ENCODE measurements around the gene PSMC3.
A peak's percentile ranks its signal among the peaks of the same experiment; 100 is the strongest.

Gene PSMC3

GRCh38 chr11:47394322-47395222 is 31.7 kb downstream of the PSMC3 start:
- FAIRE-seq (no peak), DNase-seq (ENCODE audit: low spot score) (no peak)

- DNase-seq (ENCODE audit: low spot score) (no peak), FAIRE-seq (no peak)
These were observed 32.3 kb downstream of the PSMC3 start for GRCh38 chr11:47394050-47394321.

GRCh38 chr11:47393163-47394049 is 32.8 kb downstream of the PSMC3 start:
- FAIRE-seq, result no peak
- DNase-seq (ENCODE audit: low spot score), result peak; percentile 18

DNA sequence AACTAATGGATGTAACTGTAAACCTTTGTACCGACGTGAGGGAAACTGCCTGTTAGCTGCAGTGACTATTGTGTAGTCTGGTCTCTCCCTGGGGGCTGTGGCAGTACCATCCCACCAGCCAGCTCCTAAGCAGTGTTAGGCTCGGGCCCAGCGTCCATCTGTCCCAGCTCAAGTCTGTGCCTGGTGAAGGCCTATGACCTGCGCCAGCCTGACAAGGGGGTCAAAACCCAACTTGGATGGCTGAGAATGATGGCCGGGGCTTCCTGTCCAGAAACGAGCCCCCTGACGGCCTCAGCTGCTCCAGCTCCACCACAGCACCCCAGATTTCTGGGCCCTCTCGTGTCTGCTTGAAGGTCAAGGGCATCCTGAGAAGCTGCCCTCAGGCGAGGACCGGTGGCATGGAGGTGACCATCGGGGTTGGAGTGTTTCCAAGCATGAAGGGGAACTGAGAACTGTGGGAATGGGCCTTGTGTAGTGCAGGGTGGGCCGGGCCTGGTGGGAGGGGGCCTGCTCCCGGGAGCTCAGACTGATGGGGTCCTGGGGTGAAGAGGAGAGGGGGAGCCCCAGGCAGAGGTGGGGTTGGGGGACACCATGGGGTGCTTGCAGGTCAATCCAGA is 33.6 kb downstream of the PSMC3 start:
- DNase-seq (ENCODE audit: low spot score) (no peak), FAIRE-seq (no peak)

DNA sequence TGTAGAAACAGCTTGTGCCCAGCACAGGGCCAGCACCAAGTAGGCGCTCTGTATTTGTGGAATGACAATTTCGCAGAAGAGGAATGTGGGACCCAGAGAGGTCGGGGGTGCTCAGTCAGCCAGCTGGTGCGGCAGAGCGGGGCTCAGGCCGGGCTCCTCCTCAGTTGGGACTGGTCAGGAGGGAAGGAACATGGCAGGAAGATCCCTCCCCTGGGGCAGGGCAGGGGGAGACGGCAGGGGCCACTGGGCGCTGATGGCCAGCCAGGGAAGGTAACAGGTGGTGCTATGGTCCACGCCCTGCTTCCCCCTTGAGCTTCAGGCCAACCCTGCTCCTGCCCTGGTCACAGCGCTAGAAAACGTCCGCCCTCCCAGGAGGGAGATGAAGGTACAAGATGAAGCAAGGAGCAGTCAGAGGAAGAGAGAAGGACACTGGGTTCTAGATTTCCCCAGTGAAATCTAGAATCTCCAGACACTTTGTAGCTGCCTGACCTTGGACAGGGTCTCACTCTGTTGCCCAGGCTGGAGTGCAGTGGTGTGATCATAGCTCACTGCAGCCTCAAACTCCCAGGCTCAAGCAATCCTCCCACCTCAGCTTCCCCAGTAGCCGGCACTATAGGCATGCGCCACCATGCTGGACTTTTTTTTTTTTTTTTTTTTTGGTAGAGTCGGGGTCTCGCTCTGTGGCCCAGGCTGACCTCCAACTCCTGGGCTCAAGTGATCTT is 34.4 kb downstream of the PSMC3 start:
- no peak for FAIRE-seq

DNA sequence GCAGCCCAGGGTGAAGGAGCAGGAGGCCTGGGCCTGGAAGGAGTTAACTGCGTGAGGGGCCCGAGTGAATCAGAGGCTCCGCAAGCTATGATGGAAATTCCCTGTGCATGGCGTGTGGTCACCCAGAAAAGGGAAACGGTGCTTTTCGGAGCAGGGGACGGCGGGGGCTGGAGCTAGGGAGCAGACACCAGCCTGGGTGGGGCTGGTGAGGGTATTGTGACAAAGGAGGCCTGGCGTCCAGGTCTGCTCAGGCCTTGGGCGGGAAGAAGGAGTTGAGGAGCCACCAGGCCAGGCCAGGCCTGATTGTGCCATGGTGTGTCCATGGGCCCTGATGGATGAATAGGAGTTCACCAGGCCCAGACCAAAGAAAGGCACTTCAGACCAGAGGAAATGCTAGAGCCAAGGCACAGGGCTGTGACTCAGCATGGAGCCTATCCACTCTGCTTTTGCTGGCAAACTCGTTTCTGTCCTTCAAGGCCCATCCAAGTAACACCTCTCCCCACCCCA is 35.1 kb downstream of the PSMC3 start:
- DNase-seq (ENCODE audit: low spot score) (no peak), FAIRE-seq (no peak)

More for the DNA sequence above, 34.4 kb downstream of the PSMC3 start:
- no peak for DNase-seq (ENCODE audit: low spot score)

GRCh38 chr11:47390422-47390760 is 35.8 kb downstream of the PSMC3 start:
- DNase-seq (ENCODE audit: low spot score), result no peak
- no peak for FAIRE-seq

- FAIRE-seq, result no peak
These were observed 36.4 kb downstream of the PSMC3 start for GRCh38 chr11:47389577-47390421.

DNA sequence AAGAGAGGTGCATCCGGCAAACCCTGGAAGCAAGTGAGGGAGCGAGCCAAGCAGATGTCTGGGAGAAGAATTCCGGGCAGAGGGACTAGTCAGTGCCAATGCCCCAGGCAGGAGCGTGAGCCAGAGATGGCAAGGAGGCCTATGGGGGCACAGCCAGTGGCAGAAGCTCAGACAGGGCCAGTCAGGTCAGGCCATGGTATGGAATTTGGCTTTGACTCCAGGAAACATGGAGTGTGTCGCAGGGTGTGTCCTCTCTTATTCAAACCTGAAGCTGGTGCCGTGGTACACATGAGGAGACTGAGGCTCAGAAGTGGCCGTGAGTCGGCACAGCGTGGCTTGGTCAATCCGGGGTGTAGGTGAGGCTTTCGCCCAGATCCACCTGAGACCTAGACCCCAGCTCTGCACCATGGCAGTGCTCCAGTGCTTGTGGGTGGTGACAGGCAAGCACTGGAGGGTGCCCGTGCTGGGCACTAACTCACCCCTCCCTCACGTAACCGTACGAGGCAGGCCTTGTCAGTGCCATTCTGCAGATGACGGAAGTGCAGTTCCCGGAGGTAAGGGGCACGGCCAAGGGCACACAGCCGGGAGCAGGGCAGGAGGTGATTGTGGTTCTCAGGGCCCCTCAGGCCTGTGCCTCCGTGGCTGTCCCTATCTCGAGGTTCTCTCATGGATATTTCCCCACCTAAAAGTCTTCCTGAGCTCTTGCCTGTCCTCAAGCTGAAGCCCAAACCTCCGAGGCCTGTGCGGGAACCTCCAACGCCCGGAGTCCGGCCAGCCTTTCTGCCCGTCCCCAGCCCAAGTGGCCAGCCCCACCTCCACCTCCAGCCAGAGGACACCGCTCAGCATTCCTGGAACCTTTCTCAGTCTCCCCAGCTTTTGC is 37.3 kb downstream of the PSMC3 start:
- DNase-seq (ENCODE audit: low spot score) (no peak), FAIRE-seq (no peak)

More at GRCh38 chr11:47389577-47390421, 36.4 kb downstream of the PSMC3 start:
- no peak for DNase-seq (ENCODE audit: low spot score)

DNA sequence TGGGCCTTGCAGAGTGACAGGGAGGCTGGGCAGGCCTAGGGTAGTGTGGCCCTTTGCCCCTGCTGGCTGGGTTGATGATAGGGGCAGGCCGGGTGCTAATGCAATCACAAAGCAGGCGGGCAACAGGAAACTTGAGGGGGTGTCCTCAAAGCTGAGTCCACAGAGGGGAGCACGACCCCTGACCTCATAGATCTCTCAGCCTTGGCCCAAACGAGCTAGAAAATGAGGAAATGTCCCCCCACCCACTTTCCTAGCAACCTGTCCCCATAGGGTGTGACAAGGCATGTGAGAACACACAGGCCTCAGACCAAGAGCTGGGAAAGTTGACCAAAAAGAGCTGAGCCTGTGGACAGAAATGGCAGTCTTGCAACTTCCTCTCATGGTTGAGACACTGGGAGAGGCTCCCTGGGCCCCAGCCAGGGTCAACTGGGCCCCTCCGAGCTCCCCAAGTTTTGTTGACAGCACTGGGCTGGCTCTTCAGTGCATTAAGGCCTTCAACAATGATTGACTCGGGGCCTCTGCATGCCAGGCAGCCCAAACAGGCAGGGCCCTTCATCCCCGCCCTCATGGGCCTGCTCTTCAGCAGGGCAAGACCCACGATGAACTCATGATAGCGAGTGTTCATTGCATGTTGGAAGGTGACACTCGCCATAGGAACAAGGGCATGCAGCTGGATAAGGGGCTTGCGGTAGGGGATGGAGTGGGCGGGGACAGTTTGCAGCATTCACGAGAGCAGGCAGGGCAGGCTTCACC is 38.1 kb downstream of the PSMC3 start:
- DNase-seq (ENCODE audit: low spot score) (no peak), FAIRE-seq (no peak)

DNA sequence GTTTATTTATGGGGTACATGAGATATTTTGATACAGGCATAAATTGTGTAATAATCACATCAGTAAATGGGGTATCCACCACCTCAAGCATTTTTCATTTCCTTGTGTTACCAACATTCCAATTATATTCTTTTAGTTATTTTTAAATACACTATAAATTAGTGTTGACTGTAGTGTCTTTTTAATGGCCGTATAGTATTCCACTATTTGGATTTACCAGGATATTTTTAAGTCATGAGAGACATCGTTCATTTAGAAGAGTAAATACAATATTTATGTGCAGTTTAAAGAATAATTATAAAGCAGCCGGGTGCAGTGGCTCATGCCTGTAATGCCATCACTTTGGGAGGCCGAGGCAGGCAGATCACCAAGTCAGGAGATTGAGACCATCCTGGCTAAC is 41.7 kb downstream of the PSMC3 start:
- DNase-seq (ENCODE audit: low spot score) (no peak), FAIRE-seq (no peak)

- DNase-seq (ENCODE audit: low spot score), result no peak
- FAIRE-seq, result no peak
These were observed 43.2 kb downstream of the PSMC3 start for GRCh38 chr11:47383071-47383470.

GRCh38 chr11:47380078-47380477 is 46.2 kb downstream of the PSMC3 start:
- FAIRE-seq, result no peak

GRCh38 chr11:47379317-47379716 is 46.9 kb downstream of the PSMC3 start:
- DNase-seq (ENCODE audit: low spot score) (no peak), FAIRE-seq (no peak)

More at GRCh38 chr11:47380078-47380477, 46.2 kb downstream of the PSMC3 start:
- DNase-seq (ENCODE audit: low spot score), result no peak

DNA sequence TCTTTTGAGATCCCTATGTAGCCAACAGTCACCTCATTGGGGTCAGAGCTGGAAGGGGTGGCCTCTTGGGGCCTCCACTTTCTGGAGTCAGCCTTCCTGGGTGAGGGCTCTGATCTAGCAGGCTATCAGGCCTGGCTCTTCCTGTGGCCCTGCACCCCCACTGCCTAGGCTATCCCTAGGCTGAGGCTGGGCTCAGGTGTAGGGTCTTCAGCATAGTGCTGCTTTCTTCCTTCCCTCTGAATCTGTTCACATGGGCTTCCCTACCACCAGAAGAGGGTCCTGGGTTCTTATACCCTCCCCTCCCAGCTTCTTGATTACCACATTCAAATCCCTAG is 47.4 kb downstream of the PSMC3 start:
- FAIRE-seq (no peak), DNase-seq (ENCODE audit: low spot score) (no peak)

DNA sequence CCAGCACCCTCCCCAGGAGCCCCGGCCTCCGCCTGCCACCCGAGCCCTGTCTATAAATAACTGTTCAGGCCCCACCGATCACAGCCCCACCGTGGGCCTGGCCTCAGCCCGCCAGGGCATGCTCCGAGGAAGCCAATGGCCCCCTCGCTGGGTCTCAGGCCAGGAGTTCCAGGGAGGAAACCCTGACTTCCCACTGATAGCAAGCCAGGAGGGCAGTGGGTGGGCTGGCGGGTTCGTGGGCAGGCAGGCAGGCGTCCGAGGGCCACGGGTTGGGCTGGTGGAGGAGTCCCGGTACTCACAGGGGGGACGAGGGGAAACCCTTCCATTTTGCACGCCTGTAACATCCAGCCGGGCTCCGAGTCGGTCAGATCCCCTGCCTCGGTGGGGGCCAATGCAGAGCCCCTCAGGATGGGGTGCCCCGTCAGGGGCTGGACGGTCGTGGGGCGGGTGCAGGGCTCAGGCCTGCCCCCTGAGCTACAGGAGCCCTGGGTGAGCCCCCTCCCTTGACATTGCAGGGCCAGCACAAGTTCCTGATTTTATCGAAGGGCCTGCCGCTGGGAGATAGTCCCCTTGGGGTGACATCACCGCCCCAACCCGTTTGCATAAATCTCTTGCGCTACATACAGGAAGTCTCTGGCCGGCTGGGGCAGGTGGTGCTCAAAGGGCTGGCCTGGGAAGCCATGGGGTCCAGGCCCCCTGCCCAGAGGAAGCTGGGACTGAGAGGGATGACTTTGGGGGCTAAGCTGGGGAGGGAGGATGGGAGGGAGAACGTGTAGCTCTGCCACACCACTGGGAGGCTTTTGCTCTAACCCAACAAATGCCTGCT is 48.0 kb downstream of the PSMC3 start, which contains the start of gene SPI1:
SPI1 (minus strand) TSS at position 538 of the 826 bp plus-strand sequence; CDS start at position 344, 194 bp downstream.
- FAIRE-seq, result no peak

DNA sequence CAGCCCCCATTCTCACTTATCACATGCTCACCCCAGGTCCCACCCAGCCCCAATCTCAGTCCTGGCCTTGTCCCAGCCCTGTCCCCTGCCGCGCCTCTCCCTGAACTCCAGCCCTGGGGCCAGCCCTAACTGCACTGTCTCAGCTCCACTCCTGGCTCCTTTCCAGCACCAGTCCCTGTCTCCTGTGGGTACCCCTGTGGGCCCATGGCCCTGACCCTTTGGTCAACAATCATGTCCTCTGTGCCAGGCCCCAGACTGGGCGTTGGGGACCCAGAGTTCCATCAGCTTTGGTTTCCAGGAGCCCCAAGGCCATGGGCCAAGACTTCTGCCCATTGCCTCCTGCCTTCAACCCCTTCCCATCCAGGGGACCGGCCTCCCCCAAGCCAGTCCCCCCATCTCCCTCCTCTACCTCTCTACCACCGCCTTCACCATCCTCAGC is 48.6 kb downstream of the PSMC3 start:
- no peak for FAIRE-seq
- DNase-seq (ENCODE audit: low spot score), result no peak

More for the DNA sequence above, 48.0 kb downstream of the PSMC3 start, which contains the start of gene SPI1:
- DNase-seq (ENCODE audit: low spot score), result no peak
